Sigmoid colon (tissue), 7 donors: ENCODE data around the gene CDKAL1. TPM values are rescaled to one million over a fixed set of nuclear protein-coding genes. Genes with fewer than 3 reads are reported as not detected.
"Not testable (repeated sequence)": the region's sequence is repeated elsewhere in the genome, so short reads cannot be mapped to it uniquely, and the experiment has no call there.

Experiments
- DNase-seq: peaks from one replicate; pipeline ENCODE4 v3.0.0-alpha.2; 2019
- H3K27ac ChIP-seq, 4 donors: fragments of 200-600 bp; sonication (generic); one replicate each; pipeline ENCODE4 v1.5.1; 2016 to 2019; ENCODE audit warnings: mild to moderate bottlenecking in 1 of 4
- H3K27me3 ChIP-seq, 3 donors: fragments of 200-600 bp; sonication (generic); one replicate each; pipeline ENCODE4 v1.5.1; 2019; ENCODE audit warnings: mild to moderate bottlenecking in 1 of 3
- H3K36me3 ChIP-seq, 4 donors: fragments of 200-600 bp; sonication (generic); one replicate each; pipeline ENCODE4 v1.5.1; 2016 to 2019
- H3K4me1 ChIP-seq, 4 donors: fragments of 200-600 bp; sonication (generic); one replicate each; pipeline ENCODE4 v1.5.1; 2017 to 2019
- H3K4me3 ChIP-seq, 4 donors: fragments of 200-600 bp; sonication (generic); one replicate each; pipeline ENCODE4 v1.5.1; 2017 to 2019; ENCODE audit warnings: mild to moderate bottlenecking in 2 of 4, moderate library complexity in 1 of 4
- H3K9me3 ChIP-seq, 4 donors: fragments of 200-600 bp in 3 of 4; sonication (generic) in 3 of 4; one replicate each; pipeline versions ENCODE4 v1.5.1 to v1.6.1; 2013 to 2019
- CTCF ChIP-seq, 4 experiments: fragments of 450-650 bp in 3 of 4; fragments of 200-600 bp in 1 of 4; IDR thresholded peaks; one replicate each; pipeline ENCODE4 v1.5.1; 2016 to 2019; ENCODE audit warnings: antibody characterized with exemption in 4 of 4, mild to moderate bottlenecking in 3 of 4, moderate library complexity in 2 of 4
- EP300 ChIP-seq, 4 donors: sonication (generic); formaldehyde crosslinking; IDR thresholded peaks; one replicate each; pipeline ENCODE4 v1.6.1; 2017; ENCODE audit warnings: antibody characterized with exemption in 4 of 4
- POLR2A ChIP-seq, 2 donors: fragments of 450-650 bp; IDR thresholded peaks; one replicate each; pipeline ENCODE4 v1.6.1; 2016; ENCODE audit warnings: antibody characterized with exemption in 2 of 2, mild to moderate bottlenecking in 2 of 2, moderate library complexity in 2 of 2
- POLR2AphosphoS5 ChIP-seq, 4 donors: sonication (generic); formaldehyde crosslinking; IDR thresholded peaks; one replicate each; pipeline ENCODE4 v1.6.1; 2017; ENCODE audit warnings: antibody characterized with exemption in 4 of 4
- WGBS, 2 donors: extraction: QIAGEN DNeasy Blood & Tissue Kit; methylation state at CpG; one replicate each; pipeline ENCODE4 v1.1.7; 2013; 5-methylcytosine and 5-hydroxymethylcytosine counted together
- intact Hi-C: fragments of 100-400 bp; cut with DNase I; formaldehyde crosslinking; loops from one replicate; pipeline ENCODE4 v1.15.1; 2023
- polyA plus RNA-seq, 3 donors: library from polyadenylated mRNA; stranded (reverse); fragments of 200-250 nt; gene quantifications; one replicate each; pipeline ENCODE4 v1.2.3, GENCODE V29; 2013
- total RNA-seq, 4 donors: library from RNA; depleted of rRNA; stranded (reverse); fragments of >200 nt; gene quantifications; one replicate each; pipeline ENCODE4 v1.1.0, GENCODE V29; 2016
- donor health status: healthy with polysubstance abuse.
- donor health status: Bipolar disorder and iron deficiency.
- donor health status: healthy.

The CDKAL1 gene
- total and polyA plus RNA-seq, 7 donors, result 2.8 to 14.7 (median 11.4) TPM

- no peak for TF ChIP-seq POLR2AphosphoS5 (IDR thresholded peaks at IDR 0.05)
- no peak for TF ChIP-seq POLR2A (IDR thresholded peaks at IDR 0.05)
- TF ChIP-seq EP300 (IDR thresholded peaks at IDR 0.05), result no peak
- no peak for TF ChIP-seq CTCF (IDR thresholded peaks at IDR 0.05)
- 83 to 97% methylated on average over 2 of the region's 2 CpGs for WGBS, 2 donors
- intact Hi-C loops, result no loop called here
- Histone ChIP-seq H3K27me3 (no peaks in the 10 kb centered on the region), H3K4me1 (no peaks in the 10 kb centered on the region), H3K9me3 (no peaks in the 10 kb centered on the region), H3K4me3 (no peak overlapping the region), H3K27ac (no peak overlapping the region), H3K36me3 (peaks cover 0 to 4% (median 0%) of the 10 kb centered on the region in 4 donors)
- no peak for DNase-seq
Observed at GRCh38 chr6:20584100-20584731, 50.0 kb downstream of the CDKAL1 start.

- no peaks in the 10 kb centered on the region for H3K27me3 ChIP-seq
Observed at GRCh38 chr6:20589266-20589665, 55.0 kb downstream of the CDKAL1 start.

GRCh38 chr6:20590476-20590875, 56.2 kb downstream of the CDKAL1 start:
- H3K4me1 ChIP-seq, H3K36me3 ChIP-seq, H3K27me3 ChIP-seq, DNase-seq, H3K4me3 ChIP-seq, intact Hi-C loops, H3K27ac ChIP-seq, H3K9me3 ChIP-seq: not testable (repeated sequence)
- WGBS, 2 donors, result 94 to 96% methylated on average over 3 of the region's 3 CpGs

More at GRCh38 chr6:20589266-20589665, 55.0 kb downstream of the CDKAL1 start:
- intact Hi-C loops, result no loop called here
- Histone ChIP-seq H3K27ac (no peak overlapping the region), H3K9me3 (no peaks in the 10 kb centered on the region), H3K36me3 (no peaks in the 10 kb centered on the region), H3K4me3 (no peak overlapping the region), H3K4me1 (no peaks in the 10 kb centered on the region)
- WGBS, 2 donors, result 55 to 83% methylated on average over 5 of the region's 5 CpGs
- TF ChIP-seq POLR2AphosphoS5 (IDR thresholded peaks at IDR 0.05), result no peak
- TF ChIP-seq EP300 (IDR thresholded peaks at IDR 0.05), result no peak
- no peak for TF ChIP-seq POLR2A (IDR thresholded peaks at IDR 0.05)
- TF ChIP-seq CTCF (IDR thresholded peaks at IDR 0.05), result no peak
- no peak for DNase-seq

GRCh38 chr6:20594299-20594853, 60.1 kb downstream of the CDKAL1 start:
- DNase-seq, intact Hi-C loops, H3K9me3 ChIP-seq, H3K4me3 ChIP-seq, H3K4me1 ChIP-seq, H3K27me3 ChIP-seq, H3K27ac ChIP-seq: not testable (repeated sequence)
- H3K36me3 ChIP-seq, result peaks cover 0 to 23% (median 4%) of the 10 kb centered on the region in 4 donors
- WGBS, 2 donors, result 83 to 95% methylated on average over 7 of the region's 7 CpGs

- Histone ChIP-seq H3K27me3 (no peaks in the 10 kb centered on the region), H3K9me3 (no peaks in the 10 kb centered on the region), H3K4me1 (no peaks in the 10 kb centered on the region), H3K4me3 (no peak overlapping the region), H3K36me3 (peaks cover 0 to 23% (median 4%) of the 10 kb centered on the region in 4 donors), H3K27ac (no peak overlapping the region)
- intact Hi-C loops, result no loop called here
- no peak for TF ChIP-seq CTCF (IDR thresholded peaks at IDR 0.05)
- TF ChIP-seq EP300 (IDR thresholded peaks at IDR 0.05), result no peak
- TF ChIP-seq POLR2A (IDR thresholded peaks at IDR 0.05), result no peak
- no peak for TF ChIP-seq POLR2AphosphoS5 (IDR thresholded peaks at IDR 0.05)
- no peak for DNase-seq
- WGBS, 2 donors, result 76 to 86% methylated on average over 3 of the region's 3 CpGs
Observed at GRCh38 chr6:20599302-20600051, 65.2 kb downstream of the CDKAL1 start.
